HG02870 (cell line): ENCODE measurements around the gene HIVEP3.

Source experiments
- ATAC-seq: cut with Tn5 transposase; IDR thresholded peaks from one replicate; pipeline ENCODE4 v1.9.1; 2021; ENCODE audit warnings: mild to moderate bottlenecking, moderate library complexity; ENCODE audit not compliant: unreplicated experiment

HIVEP3 gene

DNA sequence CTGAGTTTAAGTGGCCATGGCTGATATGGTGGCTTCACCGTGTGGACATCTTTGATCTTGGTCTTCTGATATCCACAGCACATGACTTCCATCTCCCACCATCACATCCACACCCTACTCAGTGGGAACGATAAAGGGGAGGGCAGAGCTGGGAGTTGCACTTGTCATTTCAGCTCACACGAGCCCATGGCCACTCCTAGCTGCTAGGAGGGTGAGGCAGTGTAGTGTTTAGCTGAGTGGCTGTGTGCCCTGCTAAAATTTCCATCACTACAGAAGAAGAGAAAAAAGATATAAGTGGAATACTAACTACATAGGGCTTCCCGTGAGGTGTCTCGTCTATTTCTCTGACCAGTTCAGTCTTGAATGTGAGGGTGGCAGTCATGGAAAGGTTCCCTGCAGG, 310.9 kb downstream of the HIVEP3 start:
- ATAC-seq = no peak

DNA sequence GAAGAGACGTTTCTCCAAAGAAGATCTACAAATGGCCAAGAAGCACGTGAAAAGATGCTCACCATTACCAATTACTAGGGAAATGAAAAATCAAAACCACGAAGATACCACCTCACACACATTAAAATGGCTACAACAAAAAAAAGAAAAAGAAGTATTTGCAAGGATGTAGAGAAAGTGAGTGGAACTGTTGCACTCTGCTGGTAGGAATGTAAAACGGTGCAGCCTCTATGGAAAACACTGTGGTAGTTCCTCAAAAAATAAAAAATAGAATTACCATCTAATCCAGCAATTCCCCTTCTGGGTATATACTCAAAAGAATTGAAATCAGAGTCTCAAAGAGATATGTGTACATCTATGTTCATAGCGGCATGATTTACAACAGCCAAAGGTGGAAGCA, 318.8 kb downstream of the HIVEP3 start:
- ATAC-seq = no peak

DNA sequence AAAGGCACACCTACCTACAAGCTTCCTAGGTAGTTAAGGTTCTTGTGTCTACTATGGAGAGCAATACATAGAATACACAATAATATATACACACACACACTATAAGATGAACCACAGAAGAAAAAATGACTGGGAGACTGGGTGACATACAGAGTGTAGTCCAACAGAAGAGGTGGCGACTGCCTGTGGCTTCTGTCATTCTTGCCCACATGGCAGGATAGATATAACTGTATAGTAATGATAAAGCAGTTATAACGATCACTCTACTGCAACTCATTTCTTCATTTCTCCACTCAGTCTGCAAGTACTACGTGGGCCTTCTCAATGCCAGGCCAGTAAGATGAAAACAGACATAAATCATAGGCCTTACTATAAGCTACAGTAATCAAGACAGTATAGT, 320.4 kb downstream of the HIVEP3 start:
- ATAC-seq = no peak

DNA sequence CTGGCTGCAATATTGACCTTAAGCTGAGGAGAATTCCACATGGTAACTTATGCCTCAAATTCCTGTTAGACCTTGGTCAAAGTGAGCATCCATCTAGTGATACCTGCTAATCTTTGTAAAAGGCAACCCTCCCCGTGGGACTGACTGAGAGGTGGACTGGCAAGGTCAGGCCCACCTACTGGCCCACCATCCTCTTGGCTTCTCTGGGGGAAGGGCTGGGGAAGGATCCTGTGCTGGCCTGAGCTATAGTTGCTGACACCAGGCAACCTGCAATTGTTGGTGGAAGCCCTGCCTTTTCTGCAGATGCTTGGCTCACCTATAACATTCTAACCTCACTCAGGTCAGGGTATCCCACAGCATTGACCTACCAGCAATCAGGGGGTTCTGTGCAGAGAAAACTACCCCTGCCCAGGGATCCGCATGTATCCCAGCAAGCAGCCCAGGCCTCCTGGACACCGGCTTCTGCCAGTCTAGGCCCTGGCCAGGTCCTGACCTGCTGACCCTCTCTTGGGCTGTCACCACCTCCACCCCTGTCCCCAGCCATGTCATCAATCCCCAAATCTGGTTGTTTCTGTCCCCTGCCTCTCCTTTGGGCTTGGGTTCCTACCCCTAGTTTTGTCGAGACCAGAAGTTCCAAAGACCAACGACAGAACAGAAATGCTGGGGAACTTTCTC, 326.1 kb downstream of the HIVEP3 start:
- ATAC-seq = no peak

DNA sequence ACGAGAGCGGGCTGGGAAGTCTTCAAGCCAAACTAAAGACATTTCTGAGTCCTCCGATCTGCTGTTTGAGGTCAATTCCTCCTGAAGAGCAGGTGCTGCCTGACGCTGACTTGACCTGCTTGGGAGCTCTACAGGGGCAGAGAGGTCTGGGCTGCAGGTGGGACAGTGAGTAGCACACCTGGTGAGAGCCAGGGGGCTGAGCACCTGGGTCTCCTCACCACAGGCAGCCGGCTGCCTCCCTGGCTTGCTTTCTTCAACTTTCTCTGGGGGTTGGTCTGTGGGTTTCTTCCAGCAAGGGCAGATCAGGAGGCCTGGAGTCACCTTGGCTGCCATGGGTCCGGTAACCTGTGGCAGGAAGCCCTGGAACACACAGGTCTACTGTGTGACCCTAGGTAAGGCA, 326.8 kb downstream of the HIVEP3 start:
- ATAC-seq = no peak

DNA sequence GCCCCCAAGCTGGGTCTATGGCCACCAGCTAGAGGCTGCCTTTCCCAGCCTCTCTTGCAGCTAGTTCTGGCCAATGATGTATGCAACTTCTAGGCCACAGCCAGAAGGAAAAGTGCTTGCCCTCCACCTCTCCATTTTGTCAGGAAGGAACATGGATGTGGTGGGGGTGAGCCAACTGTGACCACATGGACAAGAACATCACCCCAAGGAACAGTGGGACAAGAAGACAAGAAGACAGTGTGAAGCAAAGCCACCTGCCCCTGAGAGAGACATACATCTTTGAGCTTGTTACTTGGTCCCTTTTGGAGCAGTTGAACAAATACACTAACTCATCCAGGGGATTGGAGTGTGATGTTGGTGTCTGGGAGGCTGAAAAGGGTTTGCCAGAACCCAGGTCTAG, 328.4 kb downstream of the HIVEP3 start:
- ATAC-seq = no peak

DNA sequence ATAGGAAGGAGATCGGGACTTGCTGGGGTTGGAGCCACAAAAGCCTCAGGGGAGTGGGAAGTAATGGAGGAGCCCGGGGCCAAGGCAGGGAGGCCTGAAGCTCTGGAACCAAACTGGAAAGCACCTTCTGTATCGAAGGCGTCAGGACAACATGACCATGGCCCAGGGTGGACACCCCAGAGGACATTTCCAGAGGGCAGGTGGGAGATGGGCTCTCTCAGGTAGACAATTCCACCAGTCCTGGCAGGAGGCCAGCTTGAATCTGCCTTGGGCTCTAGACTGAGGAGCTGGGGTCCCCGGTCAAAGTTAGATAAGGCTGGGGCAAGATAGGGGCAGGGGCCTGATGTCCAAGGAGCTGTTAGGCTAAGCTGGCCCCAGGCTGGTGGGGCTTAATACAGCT, 329.3 kb downstream of the HIVEP3 start:
- no peak for ATAC-seq

DNA sequence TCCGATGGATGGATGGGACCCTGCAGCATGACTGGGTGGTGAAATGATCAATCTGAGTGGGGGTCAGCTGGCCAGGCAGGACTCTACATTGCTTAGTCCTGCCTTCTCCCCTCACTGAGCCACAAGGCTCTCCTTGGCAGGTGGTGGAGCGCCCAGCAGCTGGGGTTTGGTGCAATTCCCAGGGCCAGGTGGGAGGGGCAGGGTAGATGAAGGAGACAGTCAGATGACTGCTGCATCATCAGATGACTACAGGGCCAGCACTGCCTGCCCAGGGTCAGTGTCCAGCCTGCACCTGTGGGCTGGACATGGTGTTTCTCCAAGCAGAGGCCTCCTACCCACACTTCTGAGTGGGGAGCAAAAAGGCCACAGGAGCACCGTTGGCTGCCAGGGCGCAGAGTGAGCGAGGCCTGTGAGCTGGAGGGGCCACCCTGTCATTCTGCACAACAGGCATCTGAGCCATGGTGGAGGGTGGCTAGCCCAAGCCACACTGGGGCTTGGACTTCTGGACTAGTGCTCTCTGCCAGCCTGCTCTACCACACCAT, 330.3 kb downstream of the HIVEP3 start:
- ATAC-seq = no peak

DNA sequence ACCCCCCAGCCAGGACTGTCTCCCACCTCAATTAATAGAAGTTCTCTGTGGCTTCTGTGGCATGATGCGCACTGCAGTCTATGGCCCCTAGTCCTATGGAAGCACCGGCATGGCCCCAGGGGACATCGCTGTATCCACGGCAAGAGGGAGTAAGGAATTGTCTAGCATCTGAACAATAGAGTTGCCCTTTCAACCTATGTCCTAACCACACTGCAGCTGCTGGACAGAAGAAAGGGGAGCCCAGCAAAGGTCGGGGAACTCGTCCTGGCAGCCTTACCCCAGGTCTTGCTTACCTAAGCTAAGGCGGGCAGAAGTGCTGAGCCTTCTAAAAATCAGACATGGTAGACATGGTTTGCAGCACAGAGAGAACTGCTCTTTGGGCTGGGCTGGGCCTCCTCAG, 330.9 kb downstream of the HIVEP3 start:
- ATAC-seq = no peak

DNA sequence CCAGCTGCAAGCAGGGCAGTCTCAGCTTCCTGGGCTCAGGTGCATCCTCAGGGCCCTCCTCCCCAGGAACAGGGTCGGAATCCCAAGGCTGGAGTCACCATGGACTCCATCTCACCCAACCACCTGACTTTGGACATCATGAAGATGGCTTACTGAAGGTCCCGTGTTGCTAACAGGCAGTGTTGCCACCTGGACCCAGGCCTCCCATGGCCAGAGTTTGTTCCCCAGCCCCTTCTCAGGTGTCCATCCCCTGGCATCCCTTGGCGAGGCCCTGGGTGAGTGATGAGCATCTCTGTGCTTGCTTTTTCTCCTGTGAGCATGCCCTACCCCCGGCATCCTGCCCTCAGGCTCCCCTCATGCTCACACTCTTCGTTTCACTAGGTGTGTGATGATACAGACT, 332.5 kb downstream of the HIVEP3 start:
- ATAC-seq = no peak

DNA sequence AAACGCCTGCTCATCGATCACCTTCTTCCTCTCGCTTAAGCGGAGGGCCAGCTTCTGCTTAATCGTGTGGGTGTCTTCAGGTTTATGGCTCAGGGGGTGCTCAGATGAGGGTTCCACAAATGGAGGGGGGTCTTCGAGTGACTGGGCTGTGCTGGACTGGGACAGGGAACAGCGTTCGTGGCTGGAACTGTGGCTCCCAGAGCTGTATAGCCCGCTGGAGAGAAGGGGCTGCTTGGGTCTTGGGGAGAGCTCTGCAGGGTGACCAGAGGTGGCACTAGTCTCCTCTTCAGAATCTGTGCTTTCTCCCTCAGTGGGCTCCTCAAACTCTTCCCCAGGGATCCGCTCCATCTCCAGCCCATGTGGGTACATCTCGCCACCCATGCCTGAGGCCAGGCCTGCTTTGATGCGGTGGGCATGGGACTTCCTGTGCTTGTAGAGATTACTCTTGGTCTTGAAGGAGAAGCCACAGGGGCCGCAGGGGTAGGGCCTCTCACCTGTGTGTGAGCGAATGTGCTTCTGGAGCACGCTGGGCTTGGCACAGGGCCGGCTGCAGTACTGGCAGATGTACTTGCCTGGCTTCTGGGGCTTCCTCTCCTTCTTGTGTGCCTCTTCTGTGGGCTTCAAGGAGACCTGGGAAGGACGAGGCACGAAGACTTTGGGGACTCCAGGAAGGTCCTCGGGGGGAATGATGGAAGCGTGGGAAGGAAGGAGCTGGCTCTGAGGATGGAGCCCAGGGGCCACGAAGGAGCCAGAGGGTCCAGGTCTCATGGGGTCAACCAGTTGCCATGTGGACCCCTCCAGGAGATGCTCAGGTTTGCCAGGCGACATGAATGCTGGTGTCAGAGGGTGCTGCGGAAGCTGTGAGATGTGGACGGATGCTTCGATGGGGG, 334.8 kb downstream of the HIVEP3 start:
- no peak for ATAC-seq

DNA sequence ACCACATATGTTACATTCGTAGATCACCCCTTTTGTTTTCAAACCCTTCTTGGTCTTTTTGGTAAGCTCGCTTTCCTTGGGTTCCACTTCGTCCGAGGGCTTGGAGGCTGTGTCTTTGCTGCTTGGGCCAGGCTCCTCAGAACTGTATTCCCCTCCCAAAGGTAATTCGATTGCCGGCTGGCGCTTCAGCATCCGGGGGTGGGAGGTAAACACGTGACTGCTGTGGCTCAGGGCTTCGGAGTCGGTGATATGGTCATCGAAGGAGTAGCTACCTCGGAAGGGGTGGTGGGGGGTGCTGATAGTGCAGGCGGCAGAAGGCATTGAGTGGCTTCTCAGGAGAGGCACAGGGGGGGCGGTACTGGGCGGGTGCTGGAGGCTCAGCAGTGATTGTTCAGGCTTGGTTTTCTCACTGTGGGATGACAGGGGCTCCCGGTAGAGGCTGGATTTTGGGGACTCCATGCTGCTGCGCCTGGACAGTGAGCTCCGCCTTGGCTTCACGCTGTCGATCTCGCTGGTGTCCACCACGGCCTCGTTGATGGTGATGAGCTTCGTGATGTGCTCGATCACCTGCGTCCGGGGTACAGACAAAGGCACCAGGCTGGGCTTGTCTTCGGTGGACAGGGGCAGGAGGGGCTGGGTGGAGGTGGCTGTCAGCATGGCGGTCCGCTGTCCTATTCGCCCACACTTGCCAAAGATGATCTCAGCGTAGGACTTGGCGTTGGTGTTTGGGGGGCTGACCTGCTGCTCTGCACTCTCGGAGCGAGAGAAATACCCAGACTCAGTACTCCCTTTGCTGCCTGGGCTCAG, 335.7 kb downstream of the HIVEP3 start:
- no peak for ATAC-seq

DNA sequence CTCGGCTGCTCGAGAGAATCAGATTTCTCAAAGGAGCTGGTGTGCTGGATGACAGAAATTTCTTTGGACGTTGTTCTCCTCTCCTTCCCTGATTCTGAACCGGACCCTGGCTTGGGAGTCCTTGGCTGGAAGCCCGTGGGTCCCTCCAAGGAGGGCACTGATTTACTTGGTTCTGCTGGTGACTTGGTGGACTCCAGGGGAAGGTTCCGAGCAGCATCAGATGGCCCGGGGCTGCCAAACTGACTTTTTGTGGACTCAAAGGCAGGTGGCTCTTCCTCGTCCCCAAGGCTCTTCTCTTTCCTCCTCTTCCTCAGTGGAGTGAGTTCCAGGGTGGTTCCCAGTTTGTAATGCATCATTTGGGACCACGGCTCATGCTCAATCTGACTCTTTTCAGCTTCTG, 336.4 kb downstream of the HIVEP3 start:
- ATAC-seq = no peak

DNA sequence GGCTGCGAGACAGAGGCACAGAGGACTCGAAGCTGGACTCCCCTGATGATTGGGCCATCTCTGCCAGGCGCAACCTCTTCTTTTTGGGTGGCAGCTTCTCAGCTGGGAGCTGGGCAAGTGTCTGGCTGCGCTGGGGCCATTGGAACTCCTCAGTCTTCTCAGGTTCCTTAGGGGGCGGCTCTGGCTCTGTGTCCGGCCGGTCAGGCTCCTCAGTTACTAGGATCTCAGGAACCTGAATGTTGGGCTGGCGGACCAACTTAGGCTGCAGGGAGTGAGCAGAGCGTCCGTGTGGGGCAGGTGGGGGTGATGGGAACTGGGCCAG, 336.8 kb downstream of the HIVEP3 start:
- ATAC-seq = no peak

DNA sequence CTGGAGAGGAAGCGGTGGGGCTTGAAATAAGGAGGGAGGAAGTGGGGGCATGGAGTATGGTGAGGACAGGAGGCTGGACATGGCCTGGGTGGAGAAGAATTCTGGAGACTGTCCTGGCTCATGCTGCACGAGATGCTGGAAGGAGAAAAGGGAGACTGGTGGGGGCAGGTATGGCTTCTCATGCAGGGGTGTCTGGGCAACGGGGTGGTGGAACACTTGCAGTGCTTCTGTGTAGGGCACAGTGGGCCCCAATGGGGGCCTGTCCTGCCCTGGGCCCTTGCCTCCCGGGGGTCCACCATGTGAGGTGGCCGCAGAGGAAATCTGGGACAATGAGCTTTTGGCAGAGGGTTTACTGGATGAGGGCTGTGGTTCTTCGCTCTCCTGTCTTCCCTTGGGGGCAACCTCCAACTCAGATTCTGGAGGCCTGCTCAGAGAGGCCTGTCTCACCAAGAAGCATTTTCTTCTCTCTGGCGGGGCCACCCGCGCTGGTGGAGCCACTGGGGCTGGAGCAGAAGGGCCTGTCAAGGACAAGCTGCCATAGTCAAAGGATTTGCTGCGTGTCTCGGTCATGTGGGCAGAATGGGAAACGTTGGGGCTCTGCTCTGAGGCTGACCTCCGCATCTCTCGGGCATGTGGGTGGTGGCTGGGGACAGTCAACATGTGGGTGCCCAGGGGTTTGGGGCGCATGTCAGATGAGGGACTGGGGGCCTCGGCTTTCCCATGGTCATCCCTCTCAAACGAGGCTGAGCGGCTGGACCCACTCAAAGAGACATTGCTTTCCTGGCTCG, 337.3 kb downstream of the HIVEP3 start:
- ATAC-seq = no peak

DNA sequence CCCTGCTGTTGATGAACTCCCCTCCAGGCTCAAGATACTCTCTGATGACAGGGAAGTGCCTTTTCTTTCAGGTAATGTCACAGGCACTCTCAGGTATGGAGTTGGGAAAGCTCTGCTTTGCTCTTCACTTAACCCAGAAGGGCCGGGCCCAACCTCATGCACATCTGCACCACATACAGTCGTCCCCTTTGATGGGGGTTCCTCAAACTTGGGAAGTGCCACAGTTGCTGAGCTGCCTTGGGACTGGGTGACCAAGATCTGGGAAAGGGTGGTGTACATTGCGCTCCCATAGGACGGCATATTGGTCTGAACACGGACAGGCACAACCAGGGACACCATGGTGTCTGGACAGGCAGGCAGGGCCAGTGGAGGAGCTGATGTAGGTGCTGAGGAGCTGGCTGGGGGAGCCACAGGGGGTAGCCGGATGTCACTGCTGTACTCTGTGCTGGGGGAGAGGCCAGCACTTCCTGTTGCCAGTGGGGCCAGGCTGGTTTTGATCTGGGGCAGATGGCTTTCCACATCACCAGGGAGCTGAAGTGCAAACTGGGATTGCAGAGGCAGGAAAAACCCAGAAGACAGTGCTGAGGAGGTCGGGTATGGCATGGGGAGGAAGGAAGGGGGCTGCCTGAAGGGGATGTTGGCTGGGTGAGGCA, 338.1 kb downstream of the HIVEP3 start:
- ATAC-seq = no peak

DNA sequence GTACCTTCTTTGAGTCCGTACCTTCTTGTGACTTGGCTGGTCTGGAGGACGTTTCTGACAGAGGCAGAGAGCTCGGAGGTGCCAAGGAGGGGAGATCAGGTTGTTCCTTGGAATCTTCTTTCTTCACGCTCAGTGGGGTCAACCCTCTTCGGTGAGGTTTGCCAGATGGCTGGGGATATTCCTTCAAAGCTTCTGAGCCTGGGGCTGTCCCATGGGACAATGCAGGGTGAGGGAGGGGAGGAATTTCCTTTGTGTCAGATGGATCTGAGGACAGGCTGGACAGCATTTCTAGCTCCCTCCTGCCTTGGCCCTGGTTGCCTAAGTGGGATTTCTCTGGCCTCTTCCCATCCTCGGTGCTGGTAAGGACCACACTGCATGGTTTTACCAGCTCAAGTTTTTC, 338.7 kb downstream of the HIVEP3 start:
- ATAC-seq = no peak

DNA sequence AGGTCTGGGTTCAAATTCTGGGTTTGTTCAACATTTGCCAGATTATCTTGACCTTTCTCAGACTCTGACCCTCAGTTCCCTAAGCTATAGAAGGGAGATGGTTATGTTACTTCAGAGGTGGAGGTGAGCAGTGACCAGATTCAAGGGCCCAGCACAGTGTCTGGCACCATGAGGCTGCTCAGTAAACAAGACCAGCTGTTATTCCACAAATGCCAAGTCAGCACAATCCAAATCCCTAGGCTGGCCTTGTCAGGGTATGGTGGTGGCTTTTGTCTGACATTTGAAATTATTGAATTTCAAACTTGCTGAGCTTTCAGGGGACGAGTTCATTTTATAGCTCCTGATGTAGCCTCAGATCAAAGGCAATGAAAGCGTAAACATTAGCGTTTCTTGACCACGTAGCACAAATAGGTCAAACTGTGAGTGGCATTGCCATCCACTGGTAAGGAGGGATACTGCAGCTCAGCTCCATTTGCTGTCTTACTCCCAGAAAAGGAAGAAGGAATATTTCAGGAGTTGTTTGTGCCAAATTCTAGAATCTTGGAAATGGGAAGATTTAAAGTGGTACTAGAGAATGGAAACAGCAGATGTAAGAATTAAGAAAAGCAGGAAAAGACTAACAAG, 339.9 kb downstream of the HIVEP3 start:
- no peak for ATAC-seq

DNA sequence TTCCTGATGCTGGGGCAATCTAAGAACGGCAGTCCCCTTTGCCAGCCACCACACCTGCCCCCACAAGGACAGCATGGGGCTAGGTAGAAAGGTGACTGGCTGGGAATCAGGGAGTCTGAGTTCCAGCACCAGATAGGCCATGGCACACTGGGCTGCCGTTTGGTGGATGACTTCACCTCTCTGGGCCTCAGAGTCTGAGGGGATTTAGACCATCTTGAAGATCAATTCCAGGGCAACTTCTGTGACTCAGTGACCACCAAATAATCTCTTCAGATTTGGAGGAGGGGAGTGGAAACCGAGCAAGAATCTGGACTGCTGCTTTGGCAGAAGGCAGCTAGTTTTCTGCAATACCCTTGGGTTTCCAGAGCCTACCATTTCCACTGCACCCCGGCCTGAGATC, 342.1 kb downstream of the HIVEP3 start:
- ATAC-seq = no peak

DNA sequence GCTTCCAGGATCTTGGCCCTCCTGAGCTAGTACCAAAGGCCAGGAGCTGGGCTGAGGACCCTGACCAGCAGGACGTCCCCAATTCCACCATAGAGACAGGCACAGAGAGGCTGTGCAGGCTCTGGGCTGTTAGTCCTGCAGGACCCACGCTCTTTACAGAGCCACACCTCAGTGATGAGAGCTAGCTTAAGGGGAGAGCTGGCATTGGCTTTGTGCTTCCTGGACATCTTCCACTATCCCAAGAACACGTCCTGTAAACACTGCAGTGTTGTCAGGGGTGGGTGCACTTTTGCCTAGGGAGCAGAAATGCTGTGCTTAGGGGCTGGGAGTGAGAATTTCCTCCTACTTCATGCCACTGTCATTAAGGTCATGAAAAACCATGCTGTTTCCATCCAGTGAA, 342.5 kb downstream of the HIVEP3 start:
- no peak for ATAC-seq
